Measurements from ENCODE around the gene PCDHB10. TPM values are rescaled to one million over a fixed set of nuclear protein-coding genes. Genes with fewer than 3 reads are reported as not detected.

The PCDHB10 gene
- 0.02 to 0.03 TPM in 2 of 5 replicates, not detected in the others for total RNA-seq (2022; extraction: Qiagen RNA extraction)

GRCh38 chr5:141192110-141192725 is at the start of gene PCDHB10:
Gene PCDHB10 (plus strand): TSS chr5:141192353. CDS start chr5:141192553, 200 bp downstream.

GRCh38 chr5:141149812-141150211 is 42.3 kb upstream of the PCDHB10 start, which contains the start of gene PCDHB6:
Gene PCDHB6 (plus strand): TSS chr5:141150057. CDS start chr5:141150258, 201 bp downstream.

GRCh38 chr5:141172381-141173204 is 19.6 kb upstream of the PCDHB10 start, which contains the start of gene PCDHB7:
Gene PCDHB7 (plus strand): TSS chr5:141172644. CDS start chr5:141172836, 192 bp downstream.

GRCh38 chr5:141177577-141178191 is 14.5 kb upstream of the PCDHB10 start, which contains the start of gene PCDHB8:
Gene PCDHB8 (plus strand): TSS chr5:141177790. CDS start chr5:141178035, 245 bp downstream.

GRCh38 chr5:141182248-141182647 is 9.9 kb upstream of the PCDHB10 start, which contains the start of gene PCDHB16:
Gene PCDHB16 (plus strand): TSS chr5:141182387. CDS start chr5:141182560, 173 bp downstream.

GRCh38 chr5:141186897-141187512 is 5.1 kb upstream of the PCDHB10 start, which contains the start of gene PCDHB9:
Gene PCDHB9 (plus strand): TSS chr5:141187161. CDS start chr5:141187319, 158 bp downstream.

GRCh38 chr5:141199359-141200235 is 7.4 kb downstream of the PCDHB10 start, which contains the start of gene PCDHB11:
Gene PCDHB11 (plus strand): TSS chr5:141199627. CDS start chr5:141199775, 148 bp downstream.

GRCh38 chr5:141208478-141208877 is 16.3 kb downstream of the PCDHB10 start, which contains the start of gene PCDHB12:
Gene PCDHB12 (plus strand): TSS chr5:141208719. CDS start chr5:141208908, 189 bp downstream.

GRCh38 chr5:141213656-141214339 is 21.6 kb downstream of the PCDHB10 start, which contains the start of gene PCDHB13:
Gene PCDHB13 (plus strand): TSS chr5:141213919. CDS start chr5:141214124, 205 bp downstream.

GRCh38 chr5:141223112-141223783 is 31.1 kb downstream of the PCDHB10 start, which contains the start of gene PCDHB14:
Gene PCDHB14 (plus strand): TSS chr5:141223343. CDS start chr5:141223506, 163 bp downstream.

Other genes starting within 250 kb of the PCDHB10 start
- 2.9 to 3.6 TPM (median 3.2 TPM) in 5 replicates for gene PCDHAC2, start 225.9 kb upstream of the PCDHB10 start, total RNA-seq (2022; extraction: Qiagen RNA extraction)
- gene PCDHB1, start 141.0 kb upstream of the PCDHB10 start, total RNA-seq (2022; extraction: Qiagen RNA extraction): not detected in 5 replicates
- 3.1 to 6.7 TPM (median 3.8 TPM) in 5 replicates for gene PCDHB2, start 97.7 kb upstream of the PCDHB10 start, total RNA-seq (2022; extraction: Qiagen RNA extraction)
- gene PCDHB3, start 91.9 kb upstream of the PCDHB10 start, total RNA-seq (2022; extraction: Qiagen RNA extraction): 0.06 to 1.8 TPM (median 0.06 TPM) in 3 of 5 replicates, not detected in the others
- 0.06 to 0.12 TPM (median 0.07 TPM) in 4 of 5 replicates, not detected in the other for gene PCDHB4, start 70.5 kb upstream of the PCDHB10 start, total RNA-seq (2022; extraction: Qiagen RNA extraction)
- gene PCDHB5, start 57.1 kb upstream of the PCDHB10 start, total RNA-seq (2022; extraction: Qiagen RNA extraction): 1.2 to 1.8 TPM (median 1.6 TPM) in 5 replicates
- 0.91 to 1.2 TPM (median 1.1 TPM) in 5 replicates for gene PCDHB6, start 42.3 kb upstream of the PCDHB10 start, total RNA-seq (2022; extraction: Qiagen RNA extraction)
- 0.03 TPM in 1 of 5 replicates, not detected in the others for gene PCDHB7, start 19.7 kb upstream of the PCDHB10 start, total RNA-seq (2022; extraction: Qiagen RNA extraction)
- 0.29 to 0.41 TPM (median 0.32 TPM) in 5 replicates for gene PCDHB8, start 14.6 kb upstream of the PCDHB10 start, total RNA-seq (2022; extraction: Qiagen RNA extraction)
- gene PCDHB16, start 10.0 kb upstream of the PCDHB10 start, total RNA-seq (2022; extraction: Qiagen RNA extraction): 0.06 to 0.10 TPM (median 0.06 TPM) in 5 replicates
- 0.02 to 0.09 TPM (median 0.06 TPM) in 4 of 5 replicates, not detected in the other for gene PCDHB9, start 5.2 kb upstream of the PCDHB10 start, total RNA-seq (2022; extraction: Qiagen RNA extraction)
- gene PCDHB11, start 7.3 kb downstream of the PCDHB10 start, total RNA-seq (2022; extraction: Qiagen RNA extraction): 0.05 to 0.11 TPM (median 0.07 TPM) in 5 replicates
- 0.03 to 0.04 TPM in 2 of 5 replicates, not detected in the others for gene PCDHB12, start 16.4 kb downstream of the PCDHB10 start, total RNA-seq (2022; extraction: Qiagen RNA extraction)
- gene PCDHB13, start 21.6 kb downstream of the PCDHB10 start, total RNA-seq (2022; extraction: Qiagen RNA extraction): 0.03 to 0.10 TPM (median 0.05 TPM) in 5 replicates
- 0.05 to 0.16 TPM (median 0.07 TPM) in 5 replicates for gene PCDHB14, start 31.0 kb downstream of the PCDHB10 start, total RNA-seq (2022; extraction: Qiagen RNA extraction)
- 0.02 to 0.07 TPM (median 0.06 TPM) in 3 of 5 replicates, not detected in the others for gene PCDHB15, start 53.0 kb downstream of the PCDHB10 start, total RNA-seq (2022; extraction: Qiagen RNA extraction)
- 0.05 TPM in 1 of 5 replicates, not detected in the others for gene SLC25A2, start 111.7 kb downstream of the PCDHB10 start, total RNA-seq (2022; extraction: Qiagen RNA extraction)
- gene TAF7, start 128.4 kb downstream of the PCDHB10 start, total RNA-seq (2022; extraction: Qiagen RNA extraction): 61.5 to 85.8 TPM (median 70.6 TPM) in 5 replicates
- gene PCDHGA1, start 138.2 kb downstream of the PCDHB10 start, total RNA-seq (2022; extraction: Qiagen RNA extraction): 0.30 to 0.39 TPM (median 0.37 TPM) in 5 replicates
- gene PCDHGA2, start 146.4 kb downstream of the PCDHB10 start, total RNA-seq (2022; extraction: Qiagen RNA extraction): 0.55 to 0.78 TPM (median 0.63 TPM) in 5 replicates
- 0.04 to 0.07 TPM in 2 of 5 replicates, not detected in the others for gene PCDHGA3, start 151.5 kb downstream of the PCDHB10 start, total RNA-seq (2022; extraction: Qiagen RNA extraction)
- 1.3 to 2.0 TPM (median 1.8 TPM) in 5 replicates for gene PCDHGB1, start 157.7 kb downstream of the PCDHB10 start, total RNA-seq (2022; extraction: Qiagen RNA extraction)
- 0.07 to 0.17 TPM (median 0.16 TPM) in 5 replicates for gene PCDHGA4, start 162.7 kb downstream of the PCDHB10 start, total RNA-seq (2022; extraction: Qiagen RNA extraction)
- gene PCDHGB2, start 167.6 kb downstream of the PCDHB10 start, total RNA-seq (2022; extraction: Qiagen RNA extraction): 0.06 to 0.12 TPM (median 0.08 TPM) in 5 replicates
- gene PCDHGA5, start 171.8 kb downstream of the PCDHB10 start, total RNA-seq (2022; extraction: Qiagen RNA extraction): 0.07 to 0.24 TPM (median 0.15 TPM) in 5 replicates
- 0.17 to 0.33 TPM (median 0.24 TPM) in 5 replicates for gene PCDHGB3, start 177.9 kb downstream of the PCDHB10 start, total RNA-seq (2022; extraction: Qiagen RNA extraction)
- 0.13 to 0.27 TPM (median 0.22 TPM) in 5 replicates for gene PCDHGA6, start 181.5 kb downstream of the PCDHB10 start, total RNA-seq (2022; extraction: Qiagen RNA extraction)
- 0.82 to 1.0 TPM (median 0.97 TPM) in 5 replicates for gene PCDHGA7, start 190.4 kb downstream of the PCDHB10 start, total RNA-seq (2022; extraction: Qiagen RNA extraction)
- 0.70 to 1.0 TPM (median 0.98 TPM) in 5 replicates for gene PCDHGB4, start 195.3 kb downstream of the PCDHB10 start, total RNA-seq (2022; extraction: Qiagen RNA extraction)
- gene PCDHGA8, start 200.3 kb downstream of the PCDHB10 start, total RNA-seq (2022; extraction: Qiagen RNA extraction): 0.02 to 0.08 TPM (median 0.03 TPM) in 5 replicates
- gene PCDHGB5, start 205.6 kb downstream of the PCDHB10 start, total RNA-seq (2022; extraction: Qiagen RNA extraction): 2.1 to 2.6 TPM (median 2.4 TPM) in 5 replicates
- 0.02 to 0.09 TPM (median 0.05 TPM) in 4 of 5 replicates, not detected in the other for gene PCDHGA9, start 210.4 kb downstream of the PCDHB10 start, total RNA-seq (2022; extraction: Qiagen RNA extraction)
- 0.03 to 0.14 TPM (median 0.09 TPM) in 5 replicates for gene PCDHGB6, start 215.7 kb downstream of the PCDHB10 start, total RNA-seq (2022; extraction: Qiagen RNA extraction)
- 0.01 to 0.02 TPM (median 0.02 TPM) in 3 of 5 replicates, not detected in the others for gene PCDHGA10, start 220.6 kb downstream of the PCDHB10 start, total RNA-seq (2022; extraction: Qiagen RNA extraction)
- 0.03 to 0.08 TPM (median 0.06 TPM) in 4 of 5 replicates, not detected in the other for gene PCDHGB7, start 225.3 kb downstream of the PCDHB10 start, total RNA-seq (2022; extraction: Qiagen RNA extraction)
- gene PCDHGA11, start 228.7 kb downstream of the PCDHB10 start, total RNA-seq (2022; extraction: Qiagen RNA extraction): 0.02 to 0.03 TPM (median 0.02 TPM) in 4 of 5 replicates, not detected in the other
- gene PCDHGA12, start 238.2 kb downstream of the PCDHB10 start, total RNA-seq (2022; extraction: Qiagen RNA extraction): 0.02 to 0.03 TPM in 2 of 5 replicates, not detected in the others

Measured in A549 treated with CORT108297 at 1 μM for 4 hours (cell line).